Measurements from ENCODE around the gene HSD3B2. TPM values are rescaled to one million over a fixed set of nuclear protein-coding genes. Genes with fewer than 3 reads are reported as not detected.

The HSD3B2 gene
- total and polyA plus RNA-seq, 2 donors: 0.42 to 0.80 TPM

GRCh38 chr1:119463569-119463968, 48.6 kb downstream of the HSD3B2 start:
- no peak for DNase-seq (ENCODE audit: low read depth in 6 of 9, low spot score in 9 of 9)
- WGBS: 94% methylated on average over 2 of the region's 2 CpGs
- H3K9me3 ChIP-seq (ENCODE audit: control insufficient read depth in 2 of 2, insufficient read depth in 1 of 2, low read length in 1 of 2): no peaks in the 10 kb centered on the region
- no peaks in the 10 kb centered on the region for H3K36me3 ChIP-seq (ENCODE audit: control insufficient read depth in 2 of 2, insufficient read depth in 2 of 2, low read length in 1 of 2)
- no peaks in the 10 kb centered on the region for H3K4me1 ChIP-seq (ENCODE audit: control insufficient read depth in 2 of 2, insufficient read depth in 2 of 2, low read length in 2 of 2)
- H3K27me3 ChIP-seq (ENCODE audit: control insufficient read depth in 2 of 2, insufficient read depth in 1 of 2, low read length in 1 of 2): no peaks in the 10 kb centered on the region
- H3K27ac ChIP-seq (ENCODE audit: low read depth in 1 of 2, low read length in 1 of 2): no peak overlapping the region
- H3K4me3 ChIP-seq (ENCODE audit: low read length in 2 of 2): no peak overlapping the region

- no peaks in the 10 kb centered on the region for H3K4me1 ChIP-seq (ENCODE audit: control insufficient read depth in 2 of 2, insufficient read depth in 2 of 2, low read length in 2 of 2)
- no peak overlapping the region for H3K4me3 ChIP-seq (ENCODE audit: low read length in 2 of 2)
- no peak overlapping the region for H3K27ac ChIP-seq (ENCODE audit: low read depth in 1 of 2, low read length in 1 of 2)
- H3K36me3 ChIP-seq (ENCODE audit: control insufficient read depth in 2 of 2, insufficient read depth in 2 of 2, low read length in 1 of 2): no peaks in the 10 kb centered on the region
- no peaks in the 10 kb centered on the region for H3K27me3 ChIP-seq (ENCODE audit: control insufficient read depth in 2 of 2, insufficient read depth in 1 of 2, low read length in 1 of 2)
- 80% methylated on average over 2 of the region's 2 CpGs for WGBS
- DNase-seq (ENCODE audit: low read depth in 6 of 9, low spot score in 9 of 9): no peak
- H3K9me3 ChIP-seq (ENCODE audit: control insufficient read depth in 2 of 2, insufficient read depth in 1 of 2, low read length in 1 of 2): no peaks in the 10 kb centered on the region
Observed at GRCh38 chr1:119466445-119466844, 51.5 kb downstream of the HSD3B2 start.

GRCh38 chr1:119467219-119467618, 52.3 kb downstream of the HSD3B2 start:
- no peak overlapping the region for H3K27ac ChIP-seq (ENCODE audit: low read depth in 1 of 2, low read length in 1 of 2)
- WGBS: 100% methylated on average over 1 of the region's 1 CpG

GRCh38 chr1:119467857-119468668, 53.1 kb downstream of the HSD3B2 start:
- H3K27me3 ChIP-seq (ENCODE audit: control insufficient read depth in 2 of 2, insufficient read depth in 1 of 2, low read length in 1 of 2): no peaks in the 10 kb centered on the region
- no peak for DNase-seq (ENCODE audit: low read depth in 6 of 9, low spot score in 9 of 9)
- no peak overlapping the region for H3K4me3 ChIP-seq (ENCODE audit: low read length in 2 of 2)
- no peaks in the 10 kb centered on the region for H3K9me3 ChIP-seq (ENCODE audit: control insufficient read depth in 2 of 2, insufficient read depth in 1 of 2, low read length in 1 of 2)
- WGBS: 66% methylated on average over 4 of the region's 4 CpGs
- H3K4me1 ChIP-seq (ENCODE audit: control insufficient read depth in 2 of 2, insufficient read depth in 2 of 2, low read length in 2 of 2): no peaks in the 10 kb centered on the region
- H3K36me3 ChIP-seq (ENCODE audit: control insufficient read depth in 2 of 2, insufficient read depth in 2 of 2, low read length in 1 of 2): no peaks in the 10 kb centered on the region
- no peak overlapping the region for H3K27ac ChIP-seq (ENCODE audit: low read depth in 1 of 2, low read length in 1 of 2)

More at GRCh38 chr1:119467219-119467618, 52.3 kb downstream of the HSD3B2 start:
- Histone ChIP-seq H3K9me3 (ENCODE audit: control insufficient read depth in 2 of 2, insufficient read depth in 1 of 2, low read length in 1 of 2) (no peaks in the 10 kb centered on the region), H3K4me1 (ENCODE audit: control insufficient read depth in 2 of 2, insufficient read depth in 2 of 2, low read length in 2 of 2) (no peaks in the 10 kb centered on the region), H3K4me3 (ENCODE audit: low read length in 2 of 2) (no peak overlapping the region), H3K36me3 (ENCODE audit: control insufficient read depth in 2 of 2, insufficient read depth in 2 of 2, low read length in 1 of 2) (no peaks in the 10 kb centered on the region), H3K27me3 (ENCODE audit: control insufficient read depth in 2 of 2, insufficient read depth in 1 of 2, low read length in 1 of 2) (no peaks in the 10 kb centered on the region)
- no peak for DNase-seq (ENCODE audit: low read depth in 6 of 9, low spot score in 9 of 9)

GRCh38 chr1:119469741-119470140, 54.8 kb downstream of the HSD3B2 start:
- H3K4me1 ChIP-seq (ENCODE audit: control insufficient read depth in 2 of 2, insufficient read depth in 2 of 2, low read length in 2 of 2): no peaks in the 10 kb centered on the region

GRCh38 chr1:119470377-119470776, 55.4 kb downstream of the HSD3B2 start:
- 97% methylated on average over 3 of the region's 3 CpGs for WGBS
- no peak overlapping the region for H3K4me3 ChIP-seq (ENCODE audit: low read length in 2 of 2)
- no peaks in the 10 kb centered on the region for H3K27me3 ChIP-seq (ENCODE audit: control insufficient read depth in 2 of 2, insufficient read depth in 1 of 2, low read length in 1 of 2)
- no peak overlapping the region for H3K27ac ChIP-seq (ENCODE audit: low read depth in 1 of 2, low read length in 1 of 2)
- H3K4me1 ChIP-seq (ENCODE audit: control insufficient read depth in 2 of 2, insufficient read depth in 2 of 2, low read length in 2 of 2): no peaks in the 10 kb centered on the region
- no peaks in the 10 kb centered on the region for H3K36me3 ChIP-seq (ENCODE audit: control insufficient read depth in 2 of 2, insufficient read depth in 2 of 2, low read length in 1 of 2)
- no peak for DNase-seq (ENCODE audit: low read depth in 6 of 9, low spot score in 9 of 9)
- no peaks in the 10 kb centered on the region for H3K9me3 ChIP-seq (ENCODE audit: control insufficient read depth in 2 of 2, insufficient read depth in 1 of 2, low read length in 1 of 2)

More at GRCh38 chr1:119469741-119470140, 54.8 kb downstream of the HSD3B2 start:
- Histone ChIP-seq H3K27me3 (ENCODE audit: control insufficient read depth in 2 of 2, insufficient read depth in 1 of 2, low read length in 1 of 2) (no peaks in the 10 kb centered on the region), H3K4me3 (ENCODE audit: low read length in 2 of 2) (no peak overlapping the region), H3K9me3 (ENCODE audit: control insufficient read depth in 2 of 2, insufficient read depth in 1 of 2, low read length in 1 of 2) (no peaks in the 10 kb centered on the region), H3K27ac (ENCODE audit: low read depth in 1 of 2, low read length in 1 of 2) (no peak overlapping the region), H3K36me3 (ENCODE audit: control insufficient read depth in 2 of 2, insufficient read depth in 2 of 2, low read length in 1 of 2) (no peaks in the 10 kb centered on the region)
- DNase-seq (ENCODE audit: low read depth in 6 of 9, low spot score in 9 of 9): no peak
- 79% methylated on average over 1 of the region's 1 CpG for WGBS

GRCh38 chr1:119470958-119471357, 56.0 kb downstream of the HSD3B2 start:
- DNase-seq (ENCODE audit: low read depth in 6 of 9, low spot score in 9 of 9): no peak
- 90% methylated on average over 7 of the region's 7 CpGs for WGBS
- Histone ChIP-seq H3K4me3 (ENCODE audit: low read length in 2 of 2) (no peak overlapping the region), H3K36me3 (ENCODE audit: control insufficient read depth in 2 of 2, insufficient read depth in 2 of 2, low read length in 1 of 2) (no peaks in the 10 kb centered on the region), H3K27me3 (ENCODE audit: control insufficient read depth in 2 of 2, insufficient read depth in 1 of 2, low read length in 1 of 2) (no peaks in the 10 kb centered on the region), H3K4me1 (ENCODE audit: control insufficient read depth in 2 of 2, insufficient read depth in 2 of 2, low read length in 2 of 2) (no peaks in the 10 kb centered on the region), H3K27ac (ENCODE audit: low read depth in 1 of 2, low read length in 1 of 2) (no peak overlapping the region), H3K9me3 (ENCODE audit: control insufficient read depth in 2 of 2, insufficient read depth in 1 of 2, low read length in 1 of 2) (no peaks in the 10 kb centered on the region)

- DNase-seq (ENCODE audit: low read depth in 6 of 9, low spot score in 9 of 9): no peak
- H3K4me3 ChIP-seq (ENCODE audit: low read length in 2 of 2): no peak overlapping the region
- H3K36me3 ChIP-seq (ENCODE audit: control insufficient read depth in 2 of 2, insufficient read depth in 2 of 2, low read length in 1 of 2): no peaks in the 10 kb centered on the region
- H3K27ac ChIP-seq (ENCODE audit: low read depth in 1 of 2, low read length in 1 of 2): no peak overlapping the region
- H3K9me3 ChIP-seq (ENCODE audit: control insufficient read depth in 2 of 2, insufficient read depth in 1 of 2, low read length in 1 of 2): no peaks in the 10 kb centered on the region
- no peaks in the 10 kb centered on the region for H3K4me1 ChIP-seq (ENCODE audit: control insufficient read depth in 2 of 2, insufficient read depth in 2 of 2, low read length in 2 of 2)
- 96% methylated on average over 5 of the region's 5 CpGs for WGBS
- H3K27me3 ChIP-seq (ENCODE audit: control insufficient read depth in 2 of 2, insufficient read depth in 1 of 2, low read length in 1 of 2): no peaks in the 10 kb centered on the region
Observed at GRCh38 chr1:119471566-119471965, 56.6 kb downstream of the HSD3B2 start.

- no peaks in the 10 kb centered on the region for H3K27me3 ChIP-seq (ENCODE audit: control insufficient read depth in 2 of 2, insufficient read depth in 1 of 2, low read length in 1 of 2)
- H3K27ac ChIP-seq (ENCODE audit: low read depth in 1 of 2, low read length in 1 of 2): no peak overlapping the region
- H3K9me3 ChIP-seq (ENCODE audit: control insufficient read depth in 2 of 2, insufficient read depth in 1 of 2, low read length in 1 of 2): no peaks in the 10 kb centered on the region
- no peaks in the 10 kb centered on the region for H3K4me1 ChIP-seq (ENCODE audit: control insufficient read depth in 2 of 2, insufficient read depth in 2 of 2, low read length in 2 of 2)
- no peaks in the 10 kb centered on the region for H3K36me3 ChIP-seq (ENCODE audit: control insufficient read depth in 2 of 2, insufficient read depth in 2 of 2, low read length in 1 of 2)
- no peak overlapping the region for H3K4me3 ChIP-seq (ENCODE audit: low read length in 2 of 2)
- DNase-seq (ENCODE audit: low read depth in 6 of 9, low spot score in 9 of 9): no peak
- WGBS: 32% methylated on average over 5 of the region's 5 CpGs
Observed at GRCh38 chr1:119472080-119472818, 57.3 kb downstream of the HSD3B2 start.

Data from thymus (tissue), 11 donors.